Fibroblast of skin of abdomen (primary cell): Measurements from ENCODE around the gene CCDC196. TPM values are rescaled to one million over a fixed set of nuclear protein-coding genes. Genes with fewer than 3 reads are reported as not detected.

Source experiments
- DNase-seq: peaks from one replicate; pipeline ENCODE4 v3.0.0-alpha.2; 2013
- polyA plus RNA-seq, 2 experiments: library from polyadenylated mRNA; unstranded; fragments of 120-200 nt; gene quantifications; one replicate each; pipeline ENCODE4 v1.2.1, GENCODE V29; 2013; ENCODE audit not compliant: insufficient read length in 2 of 2

The CCDC196 gene, protein sequence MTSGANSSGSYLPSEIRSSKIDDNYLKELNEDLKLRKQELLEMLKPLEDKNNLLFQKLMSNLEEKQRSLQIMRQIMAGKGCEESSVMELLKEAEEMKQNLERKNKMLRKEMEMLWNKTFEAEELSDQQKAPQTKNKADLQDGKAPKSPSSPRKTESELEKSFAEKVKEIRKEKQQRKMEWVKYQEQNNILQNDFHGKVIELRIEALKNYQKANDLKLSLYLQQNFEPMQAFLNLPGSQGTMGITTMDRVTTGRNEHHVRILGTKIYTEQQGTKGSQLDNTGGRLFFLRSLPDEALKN
- not detected for polyA plus RNA-seq (2013, experiment 1 of 2; ENCODE audit: insufficient read length)
- polyA plus RNA-seq (2013, experiment 2 of 2; ENCODE audit: insufficient read length): not detected

DNA sequence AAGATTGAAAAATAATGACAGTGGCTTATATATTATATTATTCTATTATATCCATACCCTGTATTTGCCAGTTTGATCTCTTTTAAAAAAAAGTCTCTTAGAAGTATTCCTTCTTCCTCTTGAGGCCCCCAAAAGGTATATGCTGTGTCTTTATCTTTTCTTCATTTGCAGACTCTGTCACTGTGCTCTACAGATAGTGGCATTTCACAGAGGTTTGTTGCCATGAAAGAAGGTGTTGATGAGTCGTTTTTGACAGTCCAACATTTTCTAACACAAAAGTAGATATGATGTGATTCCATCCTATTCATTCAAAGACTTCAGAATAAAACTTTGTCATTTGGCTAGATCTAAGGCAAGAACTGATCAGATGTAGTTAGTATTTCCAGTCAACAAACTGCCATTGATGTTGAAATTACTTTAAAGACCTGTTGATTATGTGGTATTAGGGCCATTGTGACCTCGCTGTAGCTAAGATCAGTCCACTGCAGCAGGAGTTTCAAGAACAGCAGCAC lies at the start of gene CCDC196:
Gene CCDC196, plus strand, starts transcription at position 462 of the 512 bp plus-strand sequence. CDS start 132 bp downstream, outside the sequence.
- DNase-seq: no peak

DNA sequence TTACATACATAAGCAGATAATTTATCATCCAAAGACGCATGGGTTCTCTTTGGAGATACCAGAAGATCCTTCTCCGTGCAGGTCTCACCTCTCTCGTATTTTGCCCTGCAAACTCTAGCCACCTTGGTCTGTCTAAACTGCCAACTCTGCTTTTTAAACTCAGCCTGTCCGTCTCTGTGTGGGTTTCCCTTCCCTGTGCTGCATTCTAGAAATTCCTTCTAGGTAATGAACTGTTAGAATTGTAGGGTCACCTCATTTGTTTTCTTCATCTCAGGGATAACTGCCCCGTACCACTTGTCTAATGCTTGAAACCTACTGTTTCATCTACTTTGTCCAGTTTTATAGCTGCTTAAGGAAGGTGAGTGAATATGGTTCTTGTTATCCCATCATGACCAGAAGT lies 45.4 kb upstream of the CCDC196 start:
- no peak for DNase-seq

DNA sequence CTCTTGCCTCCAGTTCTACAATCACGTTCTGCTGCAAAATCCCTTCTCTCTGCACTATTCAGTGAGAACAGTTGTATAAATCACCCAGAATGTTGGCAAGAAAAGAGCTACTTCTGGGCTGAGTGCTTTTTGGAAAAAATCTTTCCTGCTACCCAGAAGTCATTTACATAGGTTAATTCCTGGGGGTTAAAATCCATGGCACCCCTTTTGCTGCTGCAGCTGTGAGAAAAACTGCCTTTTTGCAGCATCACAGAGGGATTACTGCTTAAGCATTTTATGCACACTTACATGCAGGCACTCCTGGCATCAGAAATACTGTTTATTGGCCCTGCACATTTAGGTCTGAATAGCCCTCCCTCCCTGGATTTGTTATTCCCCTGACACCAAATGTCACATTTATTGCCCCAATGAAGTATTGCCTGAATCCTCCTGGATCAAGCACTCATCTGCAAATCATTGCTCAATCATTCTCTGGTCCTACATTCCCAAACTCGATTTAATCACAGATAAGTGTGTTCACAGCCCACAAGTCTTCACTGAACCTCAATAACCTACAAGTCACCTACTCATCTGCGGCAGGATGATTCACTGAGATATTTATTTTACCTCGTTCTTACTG lies 43.1 kb upstream of the CCDC196 start:
- DNase-seq: no peak

DNA sequence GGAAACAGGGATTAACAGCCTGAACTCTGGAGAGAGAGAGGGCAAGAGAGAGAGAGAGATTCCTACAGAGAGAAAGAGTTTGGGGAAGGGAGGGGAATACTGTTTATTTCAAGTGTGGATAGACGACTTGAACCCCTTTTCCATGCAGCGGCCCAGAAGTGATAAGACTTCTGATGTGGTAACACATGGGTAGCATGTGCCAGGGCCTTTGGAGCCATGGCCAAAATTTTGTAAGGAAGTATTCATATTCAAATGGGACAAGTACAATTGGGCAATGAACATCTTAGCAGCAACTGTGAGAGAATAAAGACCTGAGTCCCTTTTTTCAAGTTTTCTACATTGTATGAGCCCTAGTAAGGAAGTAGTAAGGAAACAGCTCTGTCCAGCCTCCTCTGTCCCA lies 42.4 kb upstream of the CCDC196 start:
- DNase-seq: no peak

DNA sequence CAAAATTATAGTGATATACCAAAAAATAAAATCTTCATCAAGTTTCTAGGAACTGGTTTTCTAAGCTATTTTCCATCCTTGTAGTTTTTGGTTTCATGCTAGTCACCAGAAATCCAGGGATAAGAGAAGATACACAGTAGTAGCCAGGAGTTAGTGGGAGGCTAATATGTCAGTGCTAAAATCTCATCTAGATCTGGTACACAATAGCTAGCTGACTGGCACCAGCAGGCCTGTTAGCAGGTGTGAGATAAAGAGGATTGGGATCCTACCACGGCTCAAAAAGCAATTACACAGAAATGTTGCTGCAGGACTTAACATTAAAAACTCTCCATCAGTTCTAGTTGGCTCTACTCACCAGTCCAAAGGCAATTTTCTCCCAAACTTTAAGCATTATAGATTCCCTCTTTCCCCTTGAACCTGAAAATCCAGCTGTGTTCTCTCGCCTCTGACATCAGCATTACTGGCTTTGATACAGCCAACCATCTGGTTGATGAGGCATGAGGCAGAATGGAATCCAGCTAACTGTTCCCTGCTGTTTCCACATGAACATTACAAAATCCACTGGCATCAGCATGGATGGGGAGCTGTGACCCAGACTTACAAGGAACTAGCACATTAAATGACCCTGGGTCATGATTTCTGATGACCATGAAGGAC lies 41.8 kb upstream of the CCDC196 start:
- DNase-seq: no peak

DNA sequence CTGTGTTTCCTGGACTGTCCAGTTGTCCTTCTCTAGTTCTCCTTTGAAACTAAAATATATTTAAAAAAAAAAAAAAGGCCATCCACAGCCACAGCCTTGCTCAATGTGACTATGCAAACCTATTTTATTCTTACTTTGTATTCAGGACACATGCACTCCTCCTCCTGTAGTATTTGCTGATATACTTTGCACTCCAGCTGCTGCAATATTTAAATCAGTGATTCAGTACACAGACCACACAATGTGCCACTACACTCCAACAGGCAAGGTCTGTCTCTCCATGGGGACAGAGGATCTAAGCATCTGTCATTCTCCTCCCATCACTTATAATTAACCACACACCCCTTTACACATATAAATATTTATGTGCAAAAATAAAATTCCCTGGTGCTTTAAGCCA lies 40.2 kb upstream of the CCDC196 start:
- no peak for DNase-seq

DNA sequence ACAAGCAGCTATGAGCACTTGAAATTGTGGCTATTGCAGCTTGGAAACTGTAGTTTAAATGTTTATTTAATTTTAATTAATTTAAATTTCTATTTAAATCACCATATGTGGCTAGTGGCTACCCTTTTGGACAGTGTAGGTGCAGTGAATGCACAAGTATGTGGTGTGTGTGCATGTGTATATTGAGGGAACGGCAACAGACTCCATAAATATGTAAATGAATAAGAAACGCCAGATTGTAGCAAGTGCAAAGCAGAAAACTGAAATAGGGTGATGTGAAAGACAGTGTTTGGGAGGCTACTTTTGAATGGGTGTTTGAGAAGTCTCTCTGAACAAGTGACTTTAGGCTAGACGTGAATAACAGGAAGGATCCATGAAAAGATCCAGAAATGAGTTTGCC lies 32.7 kb upstream of the CCDC196 start:
- no peak for DNase-seq

DNA sequence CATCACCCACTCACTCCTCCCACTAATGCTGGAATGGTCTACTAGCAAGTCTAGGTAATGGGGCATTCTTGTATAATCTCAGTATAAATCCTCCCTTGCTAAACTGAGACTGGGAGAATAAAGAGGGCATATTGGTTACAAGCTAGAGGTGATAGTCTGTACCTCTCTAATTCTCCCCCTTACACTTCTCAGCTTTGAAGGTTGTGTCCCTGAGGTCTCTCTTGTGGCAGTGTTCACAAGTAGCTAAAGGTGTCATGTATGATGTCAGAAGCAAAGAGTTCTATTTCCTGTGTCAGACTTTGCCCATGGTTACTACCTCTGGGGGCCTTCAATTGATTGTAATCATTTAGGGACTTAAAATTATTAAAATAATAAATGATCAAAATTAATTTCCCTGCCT lies 26.6 kb upstream of the CCDC196 start:
- DNase-seq: no peak

DNA sequence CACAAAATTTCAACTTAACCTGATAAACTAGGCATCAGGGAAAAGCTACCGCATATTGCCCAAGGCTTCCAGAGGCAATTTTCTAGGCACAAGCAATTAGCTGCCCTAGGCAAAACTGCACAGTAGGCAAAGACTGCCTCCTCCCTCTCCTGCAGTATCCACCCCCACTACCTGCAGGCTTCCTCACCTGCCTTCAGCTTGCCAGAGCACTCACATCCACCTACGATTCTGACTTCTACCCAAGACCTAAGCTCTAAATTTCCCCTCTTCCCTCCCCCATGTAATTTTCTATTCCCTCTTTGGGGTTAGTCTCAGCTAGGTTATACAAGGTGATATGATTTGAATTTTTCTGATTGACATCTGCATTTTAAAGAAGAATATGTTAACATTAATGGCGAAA lies 21.9 kb upstream of the CCDC196 start:
- no peak for DNase-seq

DNA sequence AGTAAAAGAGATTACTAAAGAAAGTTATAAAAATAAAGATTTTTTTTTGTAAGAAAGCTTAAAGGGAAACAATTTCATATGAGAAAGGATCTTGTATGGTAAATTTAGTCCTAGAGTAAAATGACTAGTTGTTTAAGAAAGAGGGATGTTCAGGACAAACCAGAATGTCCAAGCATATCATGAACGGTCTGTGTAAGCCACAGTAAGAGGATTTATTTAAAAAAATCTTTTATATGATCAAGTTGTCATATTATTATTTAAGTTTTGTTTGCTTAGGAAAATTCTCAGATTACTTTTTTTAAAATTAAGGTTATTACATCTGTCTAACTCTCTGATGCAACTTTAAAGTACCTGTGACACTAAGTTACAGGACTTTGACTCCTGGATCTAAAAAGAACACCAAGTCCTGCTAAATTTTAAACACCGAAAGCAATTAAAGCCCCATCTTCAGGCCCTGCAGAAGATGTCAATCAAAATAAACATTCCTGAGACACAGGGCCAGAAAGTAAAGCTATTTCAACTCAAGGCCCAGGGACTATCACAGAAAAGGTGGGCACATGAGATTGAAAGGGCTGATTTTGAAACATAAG lies 17.3 kb upstream of the CCDC196 start:
- no peak for DNase-seq

DNA sequence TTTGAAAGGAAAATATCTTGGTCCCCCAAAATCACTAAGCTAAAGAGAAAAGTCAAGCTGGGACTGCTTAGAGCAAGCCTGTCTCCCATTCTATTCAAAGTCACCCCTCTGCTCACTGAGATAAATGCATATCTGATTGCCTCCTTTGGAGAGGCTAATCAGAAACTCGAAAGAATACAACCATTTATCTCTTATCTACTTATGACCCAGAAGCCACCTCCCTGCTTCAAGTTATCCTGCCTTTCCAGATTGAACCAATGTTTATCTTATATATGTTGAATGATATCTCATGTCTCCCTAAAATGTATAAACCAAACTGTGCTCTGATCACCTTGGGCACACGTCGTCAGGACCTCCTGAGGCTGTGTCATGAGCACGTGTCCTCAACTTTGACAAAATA lies 14.6 kb upstream of the CCDC196 start:
- DNase-seq: no peak

DNA sequence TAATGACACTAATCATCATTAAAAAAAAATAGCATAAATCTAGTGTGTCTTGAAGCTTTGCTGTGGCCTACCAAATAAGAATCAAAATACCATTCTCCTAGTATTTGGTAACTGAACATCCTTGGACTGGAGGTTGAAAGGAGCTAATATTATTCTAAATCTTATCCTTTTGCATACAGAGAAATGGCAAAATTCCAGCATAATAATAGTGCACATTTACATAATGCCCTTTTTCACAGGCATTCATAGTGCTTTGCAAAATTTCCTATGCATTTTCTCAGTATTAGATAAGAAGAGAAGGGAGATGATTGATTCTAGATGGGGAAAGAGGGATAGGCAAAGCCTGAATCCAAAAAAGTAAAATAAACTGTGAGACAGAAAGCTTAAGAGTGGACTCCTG lies 13.9 kb upstream of the CCDC196 start:
- no peak for DNase-seq

DNA sequence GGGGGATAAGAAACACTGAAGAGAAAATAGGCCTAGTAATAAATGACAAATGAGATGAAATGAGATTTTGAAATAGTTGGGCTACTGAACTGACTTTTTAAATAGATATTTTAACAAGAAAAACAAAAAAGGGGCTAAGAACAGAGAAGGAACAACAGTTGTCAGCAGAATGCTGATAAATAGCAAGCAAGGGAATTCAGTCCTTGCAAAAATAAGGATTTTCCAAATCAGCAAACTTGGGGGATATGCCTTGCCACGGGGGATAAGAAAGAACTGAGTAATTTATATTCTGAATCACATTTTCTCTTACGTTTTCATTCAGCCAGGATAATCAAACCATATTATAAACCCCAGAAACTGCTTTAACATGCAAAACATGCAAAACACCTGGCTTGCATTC lies 12.9 kb upstream of the CCDC196 start:
- no peak for DNase-seq

DNA sequence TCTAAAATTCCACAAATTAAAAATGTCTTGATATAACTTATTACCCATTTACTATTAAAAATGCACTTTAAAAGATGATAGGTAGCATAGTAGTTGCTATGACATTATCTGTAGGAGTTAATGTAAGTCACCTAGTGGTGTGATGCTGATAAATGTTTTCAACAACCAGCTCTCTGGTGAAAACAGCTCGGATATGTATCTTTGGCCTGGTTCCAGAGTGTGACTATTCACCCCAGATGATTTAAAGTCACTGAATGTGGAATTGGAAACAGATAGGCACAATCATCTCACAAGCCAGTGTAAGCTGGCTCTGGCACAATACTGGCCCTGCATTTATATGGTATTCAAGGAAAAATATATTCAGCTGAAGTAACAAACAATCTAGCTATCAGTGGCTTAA lies 9.2 kb upstream of the CCDC196 start:
- peak; percentile 37 for DNase-seq

DNA sequence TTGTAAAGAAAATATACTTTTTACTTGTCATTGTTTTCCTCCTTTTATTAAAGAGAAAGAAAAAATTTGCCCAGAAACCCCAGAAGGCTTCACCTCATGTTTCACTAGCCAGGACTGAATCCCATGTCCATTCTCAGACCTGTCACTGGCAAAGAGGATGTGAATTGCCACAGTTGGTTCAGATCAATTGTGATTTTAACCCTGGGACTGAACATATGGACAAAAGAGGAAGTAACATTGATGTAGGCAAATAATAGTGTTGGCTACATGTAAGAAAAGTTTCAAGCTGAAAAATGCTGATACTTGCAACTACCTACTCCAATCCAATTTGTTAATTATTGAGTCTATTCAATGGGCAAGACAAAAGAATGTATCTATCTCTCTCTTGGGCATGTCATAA lies 8.6 kb upstream of the CCDC196 start:
- DNase-seq: no peak

DNA sequence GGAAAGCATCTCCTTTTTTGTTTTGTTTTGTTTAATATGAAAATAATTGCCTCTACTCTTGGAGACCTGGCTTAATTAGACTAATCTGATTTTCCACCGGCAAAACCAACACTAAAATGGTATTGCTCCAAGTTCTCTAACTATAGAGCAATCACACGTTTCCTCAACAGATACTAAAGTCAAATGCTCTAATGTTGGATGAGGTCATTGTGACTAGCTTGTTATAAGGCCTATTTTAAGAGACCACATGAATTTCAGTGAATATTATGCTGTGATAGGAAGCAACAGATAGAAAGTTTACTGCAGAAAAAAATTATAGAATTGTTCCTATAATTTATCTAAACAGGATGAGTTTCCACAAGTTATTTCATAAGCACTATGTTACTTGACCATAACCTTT lies 3.3 kb upstream of the CCDC196 start:
- DNase-seq: no peak

DNA sequence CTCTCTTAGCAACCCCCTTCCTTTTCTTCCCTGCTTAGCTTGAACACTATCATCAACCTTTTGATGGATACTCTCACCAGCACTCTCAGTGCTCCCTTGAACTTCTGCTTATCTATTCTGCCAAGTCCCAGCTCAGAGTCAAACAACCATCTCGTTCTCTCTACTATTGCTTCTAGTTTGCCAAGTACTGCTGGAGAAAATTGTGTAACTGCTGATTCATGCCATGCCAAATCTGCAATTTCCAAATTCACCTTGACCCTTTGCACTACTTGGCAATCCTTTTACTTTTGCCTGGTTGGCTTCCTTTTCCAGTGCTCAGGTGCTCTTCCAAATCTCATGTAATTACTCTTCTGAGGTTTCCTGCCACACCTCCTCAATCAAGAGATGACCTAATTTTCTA lies 2.8 kb upstream of the CCDC196 start:
- no peak for DNase-seq

DNA sequence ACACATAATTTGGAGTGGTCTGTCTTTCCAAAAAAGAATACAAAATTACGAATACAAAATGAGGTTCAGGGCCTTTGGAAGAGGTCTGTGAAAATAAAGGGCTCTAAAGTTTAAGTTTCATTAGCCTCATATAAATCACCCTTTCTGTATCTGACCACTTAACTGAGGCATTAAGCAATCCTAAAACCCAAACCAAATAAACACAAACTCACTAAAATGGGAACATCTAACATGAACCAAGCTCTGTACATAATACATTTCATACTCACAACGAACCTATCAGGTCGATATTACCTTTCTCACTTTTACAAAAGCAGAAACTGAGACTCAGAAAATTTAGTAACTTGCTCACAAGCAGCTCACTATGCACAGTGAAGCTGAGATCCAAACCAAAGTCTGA lies 1.1 kb upstream of the CCDC196 start:
- DNase-seq: no peak

DNA sequence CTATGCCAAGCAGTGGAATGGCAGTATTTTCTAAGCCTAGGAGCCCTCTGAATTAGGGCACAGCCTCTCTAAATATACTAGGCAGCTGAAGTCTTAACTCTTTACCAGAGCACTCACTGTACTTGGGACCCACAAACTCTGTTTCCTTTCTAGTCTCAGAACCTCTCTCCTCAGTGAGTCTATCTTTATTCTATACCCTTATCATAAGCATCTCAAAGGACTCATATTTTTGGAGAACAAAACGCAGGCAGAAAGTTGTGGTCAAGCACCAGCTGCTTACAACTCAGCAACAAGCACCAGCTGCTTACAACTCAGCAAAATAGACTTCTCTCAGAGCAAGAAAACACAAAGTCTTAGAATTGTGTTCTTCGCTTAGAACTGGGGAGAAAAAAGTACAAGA lies 993 bp downstream of the CCDC196 start:
- DNase-seq: no peak

DNA sequence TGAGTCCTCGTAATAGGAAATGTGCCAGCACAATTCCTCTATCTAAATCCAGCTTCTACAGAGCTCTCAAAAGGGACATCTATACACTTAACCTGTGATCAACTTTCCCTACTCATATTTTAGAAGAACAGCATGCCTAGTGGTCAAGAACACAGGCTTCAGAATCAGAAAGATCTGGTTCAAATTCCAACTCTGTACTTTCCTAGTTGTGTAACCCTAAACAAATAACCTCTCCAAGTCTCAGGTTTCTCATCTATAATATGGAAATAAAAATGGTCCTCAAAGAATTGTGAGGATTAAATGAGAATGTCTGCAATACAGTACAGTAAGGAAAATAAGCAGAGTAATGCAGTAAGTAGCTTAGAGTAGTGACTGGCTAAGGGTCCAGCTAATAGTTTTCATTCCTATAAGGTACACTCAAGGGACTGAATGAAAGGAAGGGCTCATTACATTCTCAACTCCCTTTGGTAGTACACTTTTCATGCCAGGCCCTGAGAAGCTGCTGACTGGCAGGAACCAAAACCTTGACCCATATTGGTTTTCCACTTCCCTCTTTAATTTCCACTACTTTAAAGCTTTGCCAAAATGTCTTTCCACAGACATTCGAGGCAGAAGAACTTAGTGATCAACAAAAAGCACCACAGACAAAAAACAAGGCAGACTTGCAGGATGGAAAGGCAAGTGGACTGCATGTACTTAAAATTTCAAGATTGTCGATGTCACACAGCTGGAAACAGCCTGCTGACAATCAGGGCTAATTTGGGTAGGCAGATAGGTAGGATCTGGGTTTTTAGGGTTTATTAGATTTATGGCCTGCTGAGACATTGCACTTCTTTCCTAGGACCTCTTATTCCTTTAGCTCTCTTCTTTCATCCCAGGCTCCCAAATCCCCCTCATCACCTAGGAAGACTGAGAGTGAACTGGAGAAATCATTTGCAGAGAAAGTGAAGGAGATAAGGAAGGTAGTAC lies 4.3 kb downstream of the CCDC196 start:
- no peak for DNase-seq

DNA sequence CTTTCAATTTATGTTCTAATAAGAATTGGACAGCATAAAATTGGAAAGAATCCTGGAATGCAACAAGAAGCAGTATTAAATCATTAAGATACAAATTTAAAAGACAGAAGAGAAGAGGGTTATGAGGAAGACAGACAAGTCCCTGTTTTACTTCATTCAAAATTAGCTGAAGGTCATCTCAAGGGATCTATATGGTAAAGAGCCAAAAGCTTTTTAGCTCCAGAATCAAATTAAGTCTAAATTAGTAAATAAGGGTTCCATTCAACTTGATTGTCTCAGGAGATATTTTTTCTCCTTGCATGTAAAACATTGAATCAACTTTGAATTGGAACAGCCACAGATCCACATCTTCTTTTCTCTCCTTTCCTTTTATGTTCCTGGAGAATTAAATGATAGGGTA lies 7.6 kb downstream of the CCDC196 start:
- no peak for DNase-seq
